ENCODE measurements around the gene CYB561A3.

The CYB561A3 gene

DNA sequence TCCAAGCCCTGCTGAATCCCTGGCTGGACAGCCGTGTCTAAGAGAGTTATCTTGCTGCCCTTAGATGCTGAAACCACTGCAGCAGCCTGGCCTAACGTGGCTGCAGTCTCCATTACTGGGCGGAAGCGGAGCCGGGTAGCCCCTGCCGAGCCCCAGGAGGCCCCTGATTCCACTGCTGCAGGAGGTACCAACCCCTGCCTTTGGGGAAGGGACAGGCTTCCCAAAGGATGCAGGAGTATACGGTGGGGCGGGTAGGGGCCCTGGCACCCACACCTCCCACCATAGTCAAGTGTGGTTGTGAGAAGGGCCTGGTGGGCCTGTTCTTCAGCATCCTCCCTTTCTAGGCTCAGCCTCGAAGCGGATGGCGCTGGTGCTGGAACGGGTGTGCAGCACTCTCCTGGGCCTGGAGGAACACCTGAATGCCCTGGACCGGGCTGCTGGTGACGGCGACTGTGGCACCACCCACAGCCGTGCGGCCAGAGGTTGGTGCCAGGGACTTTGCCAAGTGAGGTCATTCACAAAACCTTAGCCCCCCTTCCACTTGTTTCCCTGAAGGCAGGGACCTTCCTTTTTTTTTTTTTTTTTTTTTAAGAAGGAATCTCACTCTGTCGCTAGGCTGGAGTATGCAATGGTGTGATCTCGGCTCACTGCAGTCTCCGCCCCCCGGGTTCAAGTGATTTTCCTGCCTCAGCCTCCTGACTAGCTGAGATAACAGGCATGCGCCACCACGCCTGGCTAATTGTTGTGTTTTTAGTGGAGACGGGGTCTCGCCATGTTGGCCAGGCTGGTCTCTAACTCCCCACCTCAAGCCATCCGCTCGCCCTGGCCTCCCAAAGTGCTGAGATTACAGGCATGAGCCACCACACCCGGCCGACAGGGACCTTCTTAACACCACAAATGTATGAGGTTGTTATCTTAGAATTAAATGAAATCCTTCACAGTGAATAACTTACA is 17.6 kb downstream of the CYB561A3 start:
- DNase-seq = no peak

DNA sequence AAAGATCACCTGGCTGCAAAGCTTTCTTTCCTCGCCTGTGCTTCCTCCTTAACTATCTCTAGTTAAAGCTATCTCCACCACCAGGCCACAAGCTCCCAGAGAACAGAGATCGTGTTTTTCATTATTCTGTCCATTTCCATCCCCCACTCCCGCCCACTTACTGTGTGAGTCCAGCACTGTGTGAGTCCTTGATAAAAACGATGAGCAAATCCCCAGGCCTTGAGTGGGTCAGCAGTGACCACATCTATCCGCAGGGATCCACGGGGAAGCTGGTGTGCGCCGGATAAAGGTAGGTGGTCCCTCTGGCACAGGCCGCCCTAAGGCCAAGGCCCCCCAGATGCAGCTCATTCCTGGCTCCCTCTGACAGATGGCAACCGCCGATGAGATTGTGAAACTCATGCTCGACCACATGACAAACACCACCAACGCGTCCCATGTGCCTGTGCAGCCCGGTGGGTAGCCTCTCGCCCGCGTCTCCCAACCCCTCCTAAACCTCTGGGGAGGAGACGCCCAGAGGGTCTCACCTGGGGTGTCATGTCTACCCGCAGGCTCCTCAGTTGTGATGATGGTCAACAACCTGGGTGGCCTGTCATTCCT is 19.4 kb downstream of the CYB561A3 start:
- no peak for DNase-seq

DNA sequence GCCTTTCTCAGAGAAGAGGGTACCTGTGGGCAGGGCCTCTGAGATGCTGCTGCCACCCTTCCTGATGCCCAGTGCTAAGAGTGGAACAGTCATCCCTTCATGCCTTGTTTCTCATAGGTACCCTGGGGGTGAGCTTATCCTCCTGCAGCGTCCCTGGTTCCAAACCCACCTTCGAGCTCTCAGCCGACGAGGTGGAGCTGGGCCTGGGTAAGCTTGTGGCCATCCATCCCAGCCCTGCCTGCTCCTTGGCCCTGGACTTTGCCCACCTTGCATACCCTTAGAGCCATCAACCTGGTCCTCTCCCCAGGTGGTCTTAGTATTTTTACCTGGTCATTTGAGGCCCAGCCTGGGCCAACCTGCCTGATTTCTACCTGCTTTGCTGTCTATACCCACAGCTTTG is 20.0 kb downstream of the CYB561A3 start:
- DNase-seq = no peak

DNA sequence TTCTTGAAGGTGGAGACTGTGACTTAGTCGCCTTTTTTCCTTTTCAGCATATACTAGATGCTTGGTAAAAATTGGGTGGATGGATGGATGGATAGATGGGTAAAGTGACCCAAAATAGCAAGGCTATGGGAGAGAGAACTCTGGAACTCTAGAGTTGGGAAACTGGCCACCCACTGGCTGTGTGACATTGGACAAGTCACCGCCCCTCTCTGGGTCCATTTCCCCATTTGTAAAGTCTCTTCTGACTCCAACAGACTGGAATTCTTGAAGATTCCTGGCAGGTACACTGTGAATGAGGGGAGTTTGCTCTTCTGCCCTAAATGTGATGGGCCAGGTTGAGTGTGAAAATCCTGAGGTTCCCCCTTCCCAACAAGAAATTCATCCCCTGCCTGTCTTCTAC is 20.7 kb downstream of the CYB561A3 start:
- DNase-seq = no peak

DNA sequence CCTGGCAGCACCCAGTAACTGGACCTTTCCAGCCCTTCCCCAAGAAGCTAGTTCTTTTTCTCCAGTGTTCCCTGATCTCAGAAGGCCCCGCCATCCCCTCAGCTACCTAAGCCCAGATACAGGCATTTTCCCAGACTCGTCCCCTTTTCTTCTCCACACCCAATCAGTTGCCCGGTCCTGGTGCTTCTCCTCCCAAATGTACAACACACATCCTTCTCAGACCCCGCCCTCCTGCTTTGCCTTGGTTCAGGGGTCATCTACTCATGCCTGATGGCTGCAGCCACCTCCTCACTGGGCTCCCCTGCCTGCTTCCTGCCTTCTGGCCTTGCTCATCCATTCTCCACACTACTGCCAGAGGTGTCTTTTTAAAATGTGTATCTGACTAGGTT is 22.2 kb downstream of the CYB561A3 start:
- DNase-seq = no peak

DNA sequence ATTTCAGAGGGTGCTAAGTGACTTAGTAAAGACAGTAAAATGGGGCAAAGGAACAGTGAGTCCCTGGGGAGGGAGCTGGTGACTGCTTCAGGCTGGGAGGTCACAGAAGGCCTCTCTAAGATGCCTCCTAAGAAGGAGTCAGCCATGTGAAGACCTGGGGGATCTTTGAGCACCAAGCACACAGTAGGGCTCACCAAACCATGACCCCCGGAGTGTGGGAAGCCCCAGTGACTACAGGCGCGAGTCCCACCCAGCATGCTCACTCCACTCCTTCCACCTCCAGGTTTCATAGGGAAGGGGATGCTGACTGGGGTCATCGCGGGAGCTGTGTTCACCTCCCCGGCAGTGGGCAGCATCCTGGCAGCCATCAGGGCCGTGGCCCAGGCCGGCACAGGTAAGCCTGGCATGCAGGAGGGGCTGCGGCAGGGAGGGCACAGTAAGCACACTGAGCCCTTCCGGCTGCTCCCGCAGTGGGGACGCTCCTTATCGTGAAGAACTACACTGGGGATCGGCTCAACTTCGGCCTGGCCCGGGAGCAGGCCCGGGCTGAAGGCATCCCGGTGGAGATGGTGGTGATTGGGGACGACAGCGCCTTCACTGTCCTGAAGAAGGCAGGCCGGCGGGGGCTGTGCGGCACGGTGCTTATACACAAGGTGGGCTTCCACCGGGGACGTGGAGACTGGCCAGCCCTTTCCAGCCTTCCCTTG is 22.7 kb downstream of the CYB561A3 start:
- no peak for DNase-seq

DNA sequence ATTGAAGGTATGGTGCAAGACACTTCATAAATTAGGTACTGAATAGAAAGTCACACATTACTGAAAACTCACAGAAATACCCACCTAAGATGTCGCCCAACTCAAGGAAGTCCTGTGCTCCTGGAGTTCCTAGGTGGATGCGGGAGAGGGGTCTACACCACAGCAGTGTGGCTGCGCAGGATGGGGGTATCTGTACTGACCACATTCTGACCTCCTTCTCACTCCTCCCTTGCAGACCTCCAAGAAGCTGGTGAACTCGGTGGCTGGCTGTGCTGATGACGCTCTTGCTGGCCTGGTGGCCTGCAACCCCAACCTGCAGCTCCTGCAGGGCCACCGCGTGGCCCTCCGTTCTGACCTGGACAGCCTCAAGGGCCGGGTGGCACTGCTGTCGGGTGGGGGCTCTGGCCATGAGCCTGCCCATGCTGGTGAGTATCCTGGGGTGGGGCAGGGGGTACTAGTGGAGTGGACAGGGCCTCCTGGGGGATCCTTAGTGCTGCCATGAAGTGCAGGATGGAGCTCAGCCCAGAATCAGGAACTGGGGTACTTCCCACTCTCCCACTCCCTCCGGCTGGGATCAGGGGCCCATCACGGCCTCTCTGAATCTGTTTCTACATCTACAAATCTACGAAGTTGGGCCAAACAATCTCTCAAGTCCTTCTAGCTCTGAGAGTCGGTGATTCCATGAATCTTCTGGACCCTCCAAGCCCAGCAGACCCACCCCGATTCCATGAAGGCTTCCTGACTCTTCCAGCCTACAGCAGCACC is 23.8 kb downstream of the CYB561A3 start:
- no peak for DNase-seq

DNA sequence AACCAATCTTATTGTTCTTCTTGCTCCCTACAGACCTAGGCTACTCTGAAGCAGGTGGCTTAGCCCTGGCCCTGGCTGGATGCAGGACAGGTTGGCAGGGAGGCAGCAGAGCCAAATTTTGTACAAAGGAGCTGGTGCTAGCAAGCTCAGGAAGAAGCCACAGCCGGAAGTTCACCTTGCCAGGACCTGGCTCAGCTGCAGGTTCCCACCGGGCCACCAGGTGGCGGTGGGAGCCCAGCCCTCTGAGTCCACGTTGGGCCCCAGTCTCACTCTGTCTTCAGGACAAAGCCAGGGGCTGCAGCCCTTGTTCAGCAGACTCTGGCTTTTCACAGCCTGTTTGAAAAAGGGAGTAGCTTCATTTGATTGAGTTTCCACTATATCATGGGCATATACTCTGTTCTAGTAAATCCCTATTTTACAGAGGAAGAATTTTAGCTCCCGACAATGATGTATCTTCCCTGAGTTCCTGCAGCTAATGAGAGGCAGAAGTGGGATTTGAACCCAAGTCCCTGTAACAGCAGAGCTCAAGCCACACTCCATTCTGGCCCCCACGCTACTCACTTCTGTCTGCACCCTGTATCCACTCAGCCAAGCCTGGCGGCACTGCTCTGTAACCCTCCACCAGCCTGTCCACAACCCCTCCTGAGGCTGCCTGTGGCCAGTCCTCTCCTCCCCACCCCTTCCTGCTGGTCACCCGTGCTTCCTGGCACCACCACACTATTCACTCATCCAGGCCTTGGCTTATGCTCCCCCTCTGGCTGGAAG is 25.3 kb downstream of the CYB561A3 start:
- peak; percentile 76 to 79 for DNase-seq

DNA sequence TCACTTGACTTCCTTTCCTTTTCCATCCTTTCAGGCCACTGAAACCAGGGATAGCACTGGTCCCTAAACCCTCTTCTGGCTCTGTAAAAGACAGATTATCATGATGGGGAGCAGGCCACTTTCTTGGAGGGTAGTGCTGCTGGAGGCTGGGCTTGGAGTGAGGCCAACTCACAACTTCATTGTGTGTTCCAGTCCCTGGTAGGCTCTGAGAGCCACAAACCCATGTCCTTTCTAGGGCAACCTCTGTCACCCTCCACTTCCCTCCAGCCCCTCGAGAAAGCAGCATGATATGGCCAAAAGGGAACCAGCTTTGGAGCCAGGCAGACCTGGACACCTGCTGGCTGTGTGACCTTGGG is 26.3 kb downstream of the CYB561A3 start:
- no peak for DNase-seq

DNA sequence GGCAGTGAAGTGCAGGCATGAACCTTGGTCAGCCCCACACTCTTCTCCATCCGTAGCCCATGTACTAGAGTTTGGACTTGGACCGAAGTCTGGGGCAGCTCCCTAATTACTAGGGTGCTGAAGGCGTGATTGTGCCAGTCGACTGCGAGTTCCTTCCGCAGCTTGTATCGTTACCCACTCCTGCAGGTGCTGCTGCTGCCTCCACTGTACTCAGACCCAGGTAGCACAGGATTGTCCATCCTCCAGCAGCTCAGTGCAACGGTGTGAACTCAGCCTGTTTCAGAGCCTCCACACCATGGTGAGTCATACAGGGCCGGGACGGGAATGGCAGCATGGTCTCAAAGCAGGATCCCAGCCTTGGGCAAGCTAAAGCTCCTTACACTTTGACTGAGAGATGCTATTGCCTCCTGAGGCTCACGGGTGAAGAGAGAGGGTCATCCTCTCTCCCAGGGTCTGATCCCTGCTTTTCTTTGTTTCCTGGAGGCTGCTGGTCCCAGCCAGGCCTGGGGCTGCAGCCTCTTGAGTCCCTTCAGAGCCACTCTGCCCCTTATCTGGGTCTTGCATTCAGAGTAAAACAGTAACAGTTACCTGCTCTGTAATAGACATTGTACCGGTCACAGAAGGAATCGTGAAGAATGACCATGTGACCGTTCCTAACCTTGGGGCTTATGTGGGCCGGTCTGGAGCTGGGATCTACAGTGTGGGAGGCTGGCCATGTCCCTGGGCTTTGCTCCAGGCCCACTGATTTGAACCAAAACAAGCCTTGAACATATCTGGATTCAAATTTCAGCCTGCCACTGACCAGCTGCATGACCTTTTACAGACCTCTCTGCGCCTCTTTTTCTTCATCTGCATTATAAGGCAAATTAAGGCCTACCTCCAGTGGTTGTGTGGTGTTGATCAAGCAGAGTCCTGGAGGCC is 27.0 kb downstream of the CYB561A3 start:
- no peak for DNase-seq

DNA sequence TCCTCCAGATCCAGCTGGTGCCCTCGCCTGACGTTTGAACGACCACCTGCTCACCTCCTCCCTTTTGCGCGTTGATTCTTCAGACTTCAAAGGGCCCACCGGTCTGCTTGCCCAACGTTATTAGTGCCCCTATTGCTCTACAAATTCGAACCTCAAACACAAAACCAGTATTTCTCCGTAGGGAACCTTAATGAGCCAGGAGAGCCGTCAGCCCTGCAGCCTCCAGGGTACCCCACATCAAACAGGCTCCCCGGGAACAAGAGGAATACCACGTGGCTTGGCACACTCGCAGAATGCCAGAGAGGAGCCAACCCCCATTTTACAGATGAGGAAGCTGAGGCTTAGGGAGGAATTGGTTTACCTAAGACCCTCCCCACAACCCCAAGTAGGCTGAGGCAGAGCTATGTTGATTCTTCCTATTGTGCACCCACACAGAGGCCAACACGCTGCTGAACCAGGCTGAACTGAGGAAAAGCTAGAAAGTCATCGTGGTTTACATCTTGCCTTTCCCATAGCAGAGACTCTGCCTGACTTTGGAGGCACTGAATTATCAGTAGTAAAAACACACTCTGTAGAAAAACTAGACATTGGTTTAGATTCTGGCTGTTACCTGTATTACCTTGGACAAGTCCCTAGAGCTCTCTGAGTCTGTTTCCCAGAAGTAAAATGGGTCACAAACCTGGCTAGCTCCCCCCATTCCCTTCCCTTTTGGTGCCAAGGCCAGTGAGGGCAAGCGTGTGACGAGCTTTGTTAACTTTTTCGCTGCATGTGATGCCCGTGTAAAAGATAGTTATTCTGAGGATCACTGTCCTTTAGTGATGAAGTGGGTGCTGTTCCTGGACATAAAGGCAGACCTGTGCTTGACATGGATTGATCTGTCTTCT is 27.9 kb downstream of the CYB561A3 start:
- no peak for DNase-seq

DNA sequence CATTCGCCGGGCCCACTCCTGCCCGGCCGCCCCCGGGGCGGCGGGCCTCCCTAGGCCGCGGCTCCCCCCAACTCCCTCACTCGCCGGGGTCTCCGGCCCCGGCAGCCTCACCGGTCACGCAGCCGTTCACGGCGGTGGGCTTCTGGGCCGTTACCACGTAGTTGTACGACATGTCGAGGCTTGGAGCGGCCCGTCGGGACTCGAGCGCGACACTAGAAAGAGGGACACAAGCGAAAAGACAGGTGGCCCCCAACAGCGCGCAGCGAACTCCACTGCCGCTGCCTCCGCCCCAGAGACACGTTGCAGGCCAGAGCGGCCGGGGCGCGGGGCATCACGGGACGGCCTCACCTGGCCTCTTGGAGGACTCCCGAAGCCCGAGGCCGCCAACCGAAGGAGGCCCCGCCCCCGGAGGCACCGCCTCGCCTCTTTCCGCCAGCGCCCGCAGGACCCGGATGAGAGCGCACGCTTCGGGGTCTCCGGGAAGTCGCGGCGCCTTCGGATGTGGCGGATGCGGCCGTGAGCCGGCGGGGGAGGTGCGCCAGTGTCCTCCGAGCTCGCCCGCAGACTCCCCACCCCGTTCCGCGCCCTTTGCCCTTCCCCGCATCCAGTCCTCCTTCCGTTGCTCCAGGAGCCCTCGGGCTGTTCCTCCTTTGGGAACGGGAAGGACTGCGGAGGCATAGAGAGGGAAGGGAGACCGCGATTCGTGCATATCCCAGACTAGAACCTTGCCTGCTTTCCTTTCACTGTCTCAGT is 28.7 kb downstream of the CYB561A3 start, which contains the start of the genes DDB1 and TKFC:
TSS of gene DDB1 (minus strand) at position 309 of the 753 bp plus-strand sequence. CDS start at position 172, 137 bp downstream.
TSS of gene TKFC (plus strand) at position 432 of the 753 bp plus-strand sequence. CDS start 1,501 bp downstream, outside the sequence.
- DNase-seq = peak; percentile 97

DNA sequence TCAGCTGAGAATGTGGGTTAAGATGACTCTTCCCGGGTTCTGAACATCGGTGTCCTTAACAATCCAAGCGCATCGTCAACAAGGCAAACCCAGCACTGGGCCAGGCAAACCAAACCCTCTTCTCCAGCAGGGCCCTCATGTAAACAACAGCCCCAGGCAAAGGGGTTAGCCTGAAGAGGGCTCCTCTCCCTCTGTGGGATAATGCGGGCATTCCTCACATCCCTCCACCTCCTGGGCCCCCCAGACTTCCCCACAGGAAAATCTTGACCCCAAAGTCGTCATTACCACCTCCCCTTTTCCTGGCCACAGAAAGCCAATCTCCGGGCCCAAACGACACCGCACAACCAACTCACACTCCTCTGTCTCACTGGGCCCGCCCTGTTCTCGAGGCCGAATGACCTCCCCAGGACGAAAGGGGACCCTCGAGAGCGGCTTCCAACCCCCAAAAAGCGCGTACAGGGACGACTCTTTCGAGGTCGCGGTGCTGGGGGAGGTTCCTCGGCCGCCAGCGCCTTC is 29.3 kb downstream of the CYB561A3 start:
- DNase-seq = no peak

DNA sequence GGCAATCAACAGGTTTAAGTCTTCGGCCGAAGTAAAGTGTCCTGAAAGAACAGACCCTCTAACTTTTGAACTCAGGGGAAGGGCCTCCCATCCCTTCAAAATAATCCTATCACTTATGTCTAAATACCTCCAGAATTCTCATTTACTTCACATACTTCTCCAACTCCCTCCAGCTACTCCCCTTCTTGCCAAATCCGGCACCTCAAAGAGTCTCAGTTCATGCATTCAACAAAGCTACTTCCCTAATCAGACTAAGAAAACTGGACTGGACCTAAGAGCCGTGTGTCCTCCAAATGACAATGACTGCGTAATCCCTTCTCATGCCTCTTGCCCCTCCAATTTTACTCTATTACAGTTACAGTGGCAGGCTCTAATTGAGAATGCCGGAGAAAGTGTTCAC is 30.0 kb downstream of the CYB561A3 start:
- DNase-seq = no peak

DNA sequence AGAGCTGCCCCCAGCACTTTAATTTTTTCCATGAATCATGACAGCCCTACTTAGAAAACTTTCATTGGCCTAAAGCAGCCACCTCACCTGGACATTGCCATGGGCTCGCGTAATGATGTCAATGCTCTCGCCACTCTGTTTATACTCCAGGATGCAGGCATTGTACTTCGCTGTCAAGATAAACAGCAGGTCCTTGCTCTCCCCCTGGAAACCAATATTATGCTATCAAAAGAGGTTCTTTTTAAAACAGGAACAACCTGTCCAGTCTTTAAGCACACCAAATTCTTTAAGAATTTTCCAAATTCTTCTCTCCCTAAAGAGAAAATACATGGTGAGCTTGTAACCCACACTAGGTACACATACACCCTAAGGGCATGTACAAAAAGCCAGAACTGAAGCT is 31.8 kb downstream of the CYB561A3 start:
- no peak for DNase-seq

DNA sequence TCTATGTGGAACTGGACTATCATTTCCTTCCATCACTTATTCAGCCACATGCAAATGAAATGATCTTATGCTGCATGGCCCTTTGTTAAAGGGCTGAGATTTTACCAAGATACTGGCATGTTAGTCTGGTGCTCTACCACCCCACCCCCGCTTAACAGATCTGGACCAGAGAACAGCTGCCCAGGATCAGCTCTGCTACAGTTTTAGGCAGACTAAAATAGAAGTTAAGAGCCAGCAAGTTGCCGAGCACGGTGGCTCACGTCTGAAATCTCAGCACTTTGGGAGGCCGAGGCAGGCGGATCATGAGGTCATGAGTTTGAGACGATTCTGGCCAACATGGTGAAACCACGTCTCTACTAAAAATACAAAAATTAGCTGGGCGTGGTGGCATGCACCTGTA is 33.3 kb downstream of the CYB561A3 start:
- no peak for DNase-seq

DNA sequence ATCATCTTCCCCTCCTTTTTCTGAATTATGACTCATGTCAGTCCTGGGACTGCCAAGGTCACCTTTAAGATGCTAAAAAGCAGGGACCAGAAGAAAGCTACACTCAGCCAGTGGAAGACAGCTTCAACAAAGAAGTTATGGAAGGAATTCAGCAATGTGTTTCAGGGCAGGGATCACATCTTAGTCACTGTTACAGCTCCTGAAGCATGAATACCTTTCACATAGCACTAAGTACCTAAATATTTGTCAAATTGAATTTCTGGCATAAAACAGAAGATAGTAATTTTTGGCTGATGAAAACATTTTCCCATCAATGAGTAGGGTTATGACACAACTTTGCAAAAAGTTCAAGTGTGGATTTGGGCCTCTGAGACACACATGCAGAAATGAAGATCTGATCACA is 34.0 kb downstream of the CYB561A3 start:
- no peak for DNase-seq

DNA sequence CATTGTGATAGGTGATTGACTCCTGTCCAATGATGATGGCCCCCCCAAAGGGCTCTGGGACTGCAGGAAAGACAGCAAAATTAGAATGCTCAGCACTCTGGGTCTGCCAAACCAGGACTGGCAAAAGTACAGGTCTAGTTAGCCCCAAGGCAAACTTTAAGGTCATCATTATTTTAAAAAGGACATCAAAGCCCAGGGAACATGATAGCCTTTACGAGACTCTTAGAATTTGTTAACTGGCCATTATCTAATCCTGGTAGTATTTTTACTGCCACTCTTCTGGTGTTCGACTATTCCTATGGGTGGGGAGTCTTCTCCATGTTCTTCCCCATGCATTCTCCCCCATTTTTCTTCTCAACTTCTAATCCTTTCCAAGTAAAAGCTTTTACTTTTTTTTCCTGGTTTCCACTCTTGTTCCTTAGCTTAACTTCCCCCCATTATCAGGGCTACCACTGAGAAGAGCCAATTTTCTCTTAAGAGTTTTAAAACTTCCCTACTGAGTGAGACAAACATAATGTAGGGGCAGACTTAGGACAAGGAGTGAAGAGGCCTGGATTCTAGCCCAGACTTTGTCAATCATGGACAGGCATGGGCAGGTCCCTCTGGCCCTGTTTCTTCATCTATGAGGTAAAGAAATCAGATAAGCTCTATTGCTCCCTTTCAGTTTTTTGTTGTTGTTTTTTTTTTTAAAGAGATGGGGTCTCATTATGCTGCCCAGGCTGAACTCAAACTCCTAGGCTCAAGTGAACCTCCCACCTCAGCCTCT is 35.9 kb downstream of the CYB561A3 start:
- DNase-seq = no peak

Data from stimulated activated CD4-positive, alpha-beta T cell treated with anti-CD3 and anti-CD28 coated beads, Interleukin-4, amount 100 ng/mL, for 4 hours (primary cell).